ENCODE measurements around the gene DHX9. TPM values are rescaled to one million over a fixed set of nuclear protein-coding genes. Genes with fewer than 3 reads are reported as not detected.

The DHX9 gene
- total and polyA plus RNA-seq, 2 donors (not counting 1 experiment from before 2014, with no cell fraction given), result 120 to 133 TPM

- H3K9ac ChIP-seq (ENCODE audit: insufficient read depth, low read length), result no peak overlapping the region
- no peaks in the 10 kb centered on the region for H4K20me1 ChIP-seq (ENCODE audit: control insufficient read depth, extremely low read depth, insufficient read depth, low read length)
- TF ChIP-seq CTCF (conservative IDR thresholded peaks at IDR 0.05 in 1 of 2, IDR thresholded peaks at IDR 0.05 in 1 of 2; ENCODE audit: low read depth in 1 of 2, low read length in 2 of 2) (no peak), EZH2 (IDR thresholded peaks at IDR 0.05; ENCODE audit: low read length, missing control alignments) (no peak)
- H3K4me2 ChIP-seq (ENCODE audit: extremely low read depth, insufficient read depth, low read length), result no peak overlapping the region
- H3K4me1 ChIP-seq (ENCODE audit: control insufficient read depth, extremely low read depth, insufficient read depth, low read length), result no peaks in the 10 kb centered on the region
- no peak overlapping the region for H3K27ac ChIP-seq (ENCODE audit: insufficient read depth, low read length)
- H3K36me3 ChIP-seq (ENCODE audit: control insufficient read depth, insufficient read depth, low read length), result no peaks in the 10 kb centered on the region
- no peaks in the 10 kb centered on the region for H3K27me3 ChIP-seq (ENCODE audit: control insufficient read depth, insufficient read depth, low read length)
- DNase-seq (ENCODE audit: low read depth in 2 of 2), result no peak
- H3K9me3 ChIP-seq (ENCODE audit: control insufficient read depth, insufficient read depth, low read depth, low read length), result no peaks in the 10 kb centered on the region
- H2AFZ ChIP-seq (ENCODE audit: low read length), result no peak overlapping the region
- H3K79me2 ChIP-seq (ENCODE audit: control insufficient read depth, insufficient read depth, low read length), result no peaks in the 10 kb centered on the region
- no peak overlapping the region for H3K4me3 ChIP-seq (replicated peaks in 1 of 4; ENCODE audit: control extremely low read depth in 1 of 4, insufficient read depth in 1 of 4, low read depth in 3 of 4, low read length in 4 of 4)
Observed at GRCh38 chr1:182794676-182795201, 44.4 kb upstream of the DHX9 start.

- Histone ChIP-seq H3K9me3 (ENCODE audit: control insufficient read depth, insufficient read depth, low read depth, low read length) (no peaks in the 10 kb centered on the region), H3K9ac (ENCODE audit: insufficient read depth, low read length) (no peak overlapping the region)
Observed at GRCh38 chr1:182795563-182796228, 43.5 kb upstream of the DHX9 start.

More at GRCh38 chr1:182795563-182796228, 43.5 kb upstream of the DHX9 start:
- no peak overlapping the region for H3K4me2 ChIP-seq (ENCODE audit: extremely low read depth, insufficient read depth, low read length)
- no peaks in the 10 kb centered on the region for H3K4me1 ChIP-seq (ENCODE audit: control insufficient read depth, extremely low read depth, insufficient read depth, low read length)
- no peak for TF ChIP-seq CTCF (conservative IDR thresholded peaks at IDR 0.05 in 1 of 2, IDR thresholded peaks at IDR 0.05 in 1 of 2; ENCODE audit: low read depth in 1 of 2, low read length in 2 of 2)
- TF ChIP-seq EZH2 (IDR thresholded peaks at IDR 0.05; ENCODE audit: low read length, missing control alignments), result no peak
- no peaks in the 10 kb centered on the region for H4K20me1 ChIP-seq (ENCODE audit: control insufficient read depth, extremely low read depth, insufficient read depth, low read length)
- no peaks in the 10 kb centered on the region for H3K79me2 ChIP-seq (ENCODE audit: control insufficient read depth, insufficient read depth, low read length)
- no peaks in the 10 kb centered on the region for H3K36me3 ChIP-seq (ENCODE audit: control insufficient read depth, insufficient read depth, low read length)
- no peak overlapping the region for H2AFZ ChIP-seq (ENCODE audit: low read length)
- no peaks in the 10 kb centered on the region for H3K27me3 ChIP-seq (ENCODE audit: control insufficient read depth, insufficient read depth, low read length)
- H3K4me3 ChIP-seq (replicated peaks in 1 of 4; ENCODE audit: control extremely low read depth in 1 of 4, insufficient read depth in 1 of 4, low read depth in 3 of 4, low read length in 4 of 4), result no peak overlapping the region
- H3K27ac ChIP-seq (ENCODE audit: insufficient read depth, low read length), result no peak overlapping the region
- DNase-seq (ENCODE audit: low read depth in 2 of 2), result no peak
